Uterus (tissue), 2 donors: ENCODE measurements around the gene TBC1D19.

Source experiments
- POLR2A ChIP-seq, 2 donors: fragments of 450-650 bp; IDR thresholded peaks; one replicate each; pipeline ENCODE4 v1.6.1; 2016; ENCODE audit warnings: antibody characterized with exemption in 2 of 2, mild to moderate bottlenecking in 1 of 2, moderate library complexity in 1 of 2
- TF ChIP-seq, protein P1 (sequence below), 4 experiments: fragments of 200-600 bp in 2 of 4; fragments of 450-650 bp in 2 of 4; sonication (generic) in 2 of 4; IDR thresholded peaks; one replicate each; pipeline ENCODE4 v1.5.1; 2016 to 2019; ENCODE audit warnings: antibody characterized with exemption in 4 of 4, mild to moderate bottlenecking in 2 of 4, moderate library complexity in 1 of 4

DNA sequence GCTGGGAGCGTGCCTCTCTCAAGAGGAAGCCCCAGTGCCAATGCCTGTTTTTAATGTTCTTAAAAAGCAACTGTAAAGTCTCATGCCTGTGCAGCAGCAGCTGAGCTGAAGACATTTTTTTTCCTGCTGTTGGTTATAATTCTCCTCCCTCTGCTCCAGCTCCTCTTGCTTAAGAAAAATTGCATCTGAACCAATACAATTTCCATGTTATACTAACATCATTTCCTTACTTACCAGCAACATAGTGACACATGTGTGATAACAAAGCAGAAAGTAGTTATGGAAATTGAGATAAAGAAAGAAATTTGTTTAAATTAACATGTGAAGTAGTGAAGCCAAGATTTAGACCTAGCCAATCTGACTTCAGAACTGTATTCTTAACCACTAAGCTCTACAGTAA, 101.4 kb downstream of the TBC1D19 start:
- no peak for TF ChIP-seq POLR2A (IDR thresholded peaks at IDR 0.05)
- TF ChIP-seq, protein P1, sequence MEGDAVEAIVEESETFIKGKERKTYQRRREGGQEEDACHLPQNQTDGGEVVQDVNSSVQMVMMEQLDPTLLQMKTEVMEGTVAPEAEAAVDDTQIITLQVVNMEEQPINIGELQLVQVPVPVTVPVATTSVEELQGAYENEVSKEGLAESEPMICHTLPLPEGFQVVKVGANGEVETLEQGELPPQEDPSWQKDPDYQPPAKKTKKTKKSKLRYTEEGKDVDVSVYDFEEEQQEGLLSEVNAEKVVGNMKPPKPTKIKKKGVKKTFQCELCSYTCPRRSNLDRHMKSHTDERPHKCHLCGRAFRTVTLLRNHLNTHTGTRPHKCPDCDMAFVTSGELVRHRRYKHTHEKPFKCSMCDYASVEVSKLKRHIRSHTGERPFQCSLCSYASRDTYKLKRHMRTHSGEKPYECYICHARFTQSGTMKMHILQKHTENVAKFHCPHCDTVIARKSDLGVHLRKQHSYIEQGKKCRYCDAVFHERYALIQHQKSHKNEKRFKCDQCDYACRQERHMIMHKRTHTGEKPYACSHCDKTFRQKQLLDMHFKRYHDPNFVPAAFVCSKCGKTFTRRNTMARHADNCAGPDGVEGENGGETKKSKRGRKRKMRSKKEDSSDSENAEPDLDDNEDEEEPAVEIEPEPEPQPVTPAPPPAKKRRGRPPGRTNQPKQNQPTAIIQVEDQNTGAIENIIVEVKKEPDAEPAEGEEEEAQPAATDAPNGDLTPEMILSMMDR (IDR thresholded peaks at IDR 0.05) = no peak
